KOPT-K1 (cell line): Measurements from ENCODE around the gene MRPL55.
A peak's percentile ranks its signal among the peaks of the same experiment; 100 is the strongest.

ENCODE experiments used
- H3K27ac ChIP-seq: fragments of 200-600 bp; sonication (generic); 2 replicates; pipeline ENCODE4 v1.5.1; 2016; ENCODE audit warnings: antibody characterized with exemption, mild to moderate bottlenecking, low read depth, low read length; ENCODE audit not compliant: poor library complexity, severe bottlenecking
- H3K36me3 ChIP-seq: fragments of 200-600 bp; sonication (generic); 2 replicates; pipeline ENCODE4 v1.5.1; 2017; ENCODE audit warnings: antibody characterized with exemption, mild to moderate bottlenecking, low read length, moderate library complexity; ENCODE audit not compliant: insufficient read depth
- H3K9me3 ChIP-seq: fragments of 200-600 bp; sonication (generic); 2 replicates; pipeline ENCODE4 v1.5.1; 2017; ENCODE audit warnings: antibody characterized with exemption, low read length, mild to moderate bottlenecking; ENCODE audit not compliant: insufficient read depth, poor library complexity, severe bottlenecking

Gene MRPL55

GRCh38 chr1:228081578-228082213 lies 27.4 kb downstream of the MRPL55 start:
- Histone ChIP-seq H3K36me3 (peaks cover 29% of the 10 kb centered on the region; the same call in 1 of the 2 replicates), H3K9me3 (no peaks in the 10 kb centered on the region), H3K27ac (peak overlapping the region; percentile 97)

- peaks cover 28% of the 10 kb centered on the region; the same call in 1 of the 2 replicates for H3K36me3 ChIP-seq
- peak overlapping the region; percentile 97 for H3K27ac ChIP-seq
- H3K9me3 ChIP-seq, result no peaks in the 10 kb centered on the region
Observed at GRCh38 chr1:228081144-228081543, 28.0 kb downstream of the MRPL55 start.

GRCh38 chr1:228079601-228080263 lies 29.4 kb downstream of the MRPL55 start:
- no peaks in the 10 kb centered on the region for H3K9me3 ChIP-seq
- peaks cover 16% of the 10 kb centered on the region; the same call in 1 of the 2 replicates for H3K36me3 ChIP-seq
- H3K27ac ChIP-seq, result no peak overlapping the region

GRCh38 chr1:228079013-228079412 lies 30.1 kb downstream of the MRPL55 start:
- no peaks in the 10 kb centered on the region for H3K9me3 ChIP-seq
- H3K27ac ChIP-seq, result no peak overlapping the region
- peaks cover 10% of the 10 kb centered on the region; the same call in 1 of the 2 replicates for H3K36me3 ChIP-seq

GRCh38 chr1:228077565-228078330 lies 31.4 kb downstream of the MRPL55 start:
- H3K27ac ChIP-seq, result no peak overlapping the region
- H3K36me3 ChIP-seq, result peaks cover 10% of the 10 kb centered on the region; the same call in 1 of the 2 replicates
- H3K9me3 ChIP-seq, result no peaks in the 10 kb centered on the region

GRCh38 chr1:228076796-228077430 lies 32.2 kb downstream of the MRPL55 start:
- H3K27ac ChIP-seq, result no peak overlapping the region

GRCh38 chr1:228075801-228076271 lies 33.3 kb downstream of the MRPL55 start:
- H3K9me3 ChIP-seq, result no peaks in the 10 kb centered on the region
- H3K36me3 ChIP-seq, result peaks cover 10% of the 10 kb centered on the region; the same call in 1 of the 2 replicates
- H3K27ac ChIP-seq, result no peak overlapping the region

More at GRCh38 chr1:228076796-228077430, 32.2 kb downstream of the MRPL55 start:
- peaks cover 10% of the 10 kb centered on the region; the same call in 1 of the 2 replicates for H3K36me3 ChIP-seq
- H3K9me3 ChIP-seq, result no peaks in the 10 kb centered on the region

- H3K9me3 ChIP-seq, result no peaks in the 10 kb centered on the region
- H3K36me3 ChIP-seq, result peaks cover 10% of the 10 kb centered on the region; the same call in 1 of the 2 replicates
- no peak overlapping the region for H3K27ac ChIP-seq
Observed at GRCh38 chr1:228074954-228075730, 34.0 kb downstream of the MRPL55 start.

- Histone ChIP-seq H3K9me3 (no peaks in the 10 kb centered on the region), H3K27ac (no peak overlapping the region), H3K36me3 (peaks cover 2% of the 10 kb centered on the region; the same call in 1 of the 2 replicates)
Observed at GRCh38 chr1:228073857-228074545, 35.1 kb downstream of the MRPL55 start.

GRCh38 chr1:228073061-228073856 lies 35.8 kb downstream of the MRPL55 start:
- no peaks in the 10 kb centered on the region; the same call in 1 of the 2 replicates for H3K36me3 ChIP-seq
- no peaks in the 10 kb centered on the region for H3K9me3 ChIP-seq
- no peak overlapping the region for H3K27ac ChIP-seq

- Histone ChIP-seq H3K9me3 (no peaks in the 10 kb centered on the region), H3K36me3 (no peaks in the 10 kb centered on the region; the same call in 1 of the 2 replicates), H3K27ac (no peak overlapping the region)
Observed at GRCh38 chr1:228072658-228073043, 36.4 kb downstream of the MRPL55 start.

GRCh38 chr1:228071839-228072657 lies 37.1 kb downstream of the MRPL55 start:
- Histone ChIP-seq H3K27ac (no peak overlapping the region), H3K36me3 (no peaks in the 10 kb centered on the region), H3K9me3 (no peaks in the 10 kb centered on the region)
